CD4-positive, alpha-beta T cell treated with Interleukin-4 for 4 hours (primary cell): ENCODE measurements around the gene PIP5K1B.
A peak's percentile ranks its signal among the peaks of the same experiment; 100 is the strongest.

Experiments
- DNase-seq: peaks from one replicate; pipeline ENCODE4 v3.0.0-alpha.2; 2020

Gene PIP5K1B

GRCh38 chr9:68925175-68925574, 220.1 kb downstream of the PIP5K1B start:
- no peak for DNase-seq

DNA sequence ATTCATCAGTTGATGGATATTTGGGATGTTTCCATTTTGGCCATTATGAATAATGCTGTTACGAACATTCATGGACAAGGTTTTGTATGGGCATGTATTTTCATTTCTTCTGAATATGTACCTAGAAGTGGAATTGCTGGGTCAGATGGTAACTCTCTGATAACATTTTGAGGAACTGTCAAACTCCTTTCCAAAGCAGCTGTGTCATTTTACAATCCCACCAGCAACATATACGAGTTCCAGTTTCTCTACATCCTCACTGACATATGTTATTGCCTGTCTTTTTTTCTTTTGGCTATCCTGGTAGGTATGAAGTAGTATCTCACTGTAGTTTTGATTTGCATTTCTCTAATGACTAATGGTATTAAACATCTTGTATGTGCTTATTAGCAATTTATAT, 222.1 kb downstream of the PIP5K1B start:
- DNase-seq = no peak

DNA sequence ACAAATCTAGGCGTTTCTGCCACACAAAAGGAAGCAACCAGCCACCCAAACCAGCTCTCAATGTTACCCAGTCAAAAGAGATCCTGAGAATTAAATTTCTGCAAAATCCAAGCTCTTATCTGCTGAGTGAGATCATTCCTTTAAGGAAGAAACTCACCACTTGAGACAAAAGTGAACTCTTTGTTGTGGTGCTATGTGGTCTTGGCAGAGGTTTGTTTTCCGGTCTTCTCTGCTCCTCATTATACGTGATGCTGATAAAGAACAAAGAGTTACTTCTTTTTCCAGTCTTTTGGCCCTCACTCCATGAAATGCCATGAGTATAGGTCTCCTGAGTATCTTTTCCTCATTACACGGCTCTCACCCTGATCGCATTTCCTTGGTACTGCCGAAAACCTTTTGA, 226.8 kb downstream of the PIP5K1B start:
- no peak for DNase-seq

DNA sequence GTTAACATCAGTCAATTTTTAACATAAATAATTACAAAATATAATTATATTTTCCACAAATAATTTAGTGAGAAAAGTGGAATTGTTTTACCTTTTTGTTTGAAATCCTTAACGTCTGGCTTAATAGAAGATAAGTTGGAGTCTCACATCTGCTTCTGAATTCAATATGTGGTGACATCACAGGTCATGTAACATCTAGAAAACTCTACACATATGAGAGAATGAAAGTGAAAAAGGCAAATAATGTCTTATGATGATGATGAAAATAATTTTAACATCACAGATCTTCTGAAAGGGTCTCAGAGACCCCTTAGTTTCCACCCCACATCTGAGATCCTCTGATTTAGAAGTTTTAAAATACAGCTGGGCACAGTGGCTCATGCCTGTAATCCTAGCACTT, 227.4 kb downstream of the PIP5K1B start:
- no peak for DNase-seq

DNA sequence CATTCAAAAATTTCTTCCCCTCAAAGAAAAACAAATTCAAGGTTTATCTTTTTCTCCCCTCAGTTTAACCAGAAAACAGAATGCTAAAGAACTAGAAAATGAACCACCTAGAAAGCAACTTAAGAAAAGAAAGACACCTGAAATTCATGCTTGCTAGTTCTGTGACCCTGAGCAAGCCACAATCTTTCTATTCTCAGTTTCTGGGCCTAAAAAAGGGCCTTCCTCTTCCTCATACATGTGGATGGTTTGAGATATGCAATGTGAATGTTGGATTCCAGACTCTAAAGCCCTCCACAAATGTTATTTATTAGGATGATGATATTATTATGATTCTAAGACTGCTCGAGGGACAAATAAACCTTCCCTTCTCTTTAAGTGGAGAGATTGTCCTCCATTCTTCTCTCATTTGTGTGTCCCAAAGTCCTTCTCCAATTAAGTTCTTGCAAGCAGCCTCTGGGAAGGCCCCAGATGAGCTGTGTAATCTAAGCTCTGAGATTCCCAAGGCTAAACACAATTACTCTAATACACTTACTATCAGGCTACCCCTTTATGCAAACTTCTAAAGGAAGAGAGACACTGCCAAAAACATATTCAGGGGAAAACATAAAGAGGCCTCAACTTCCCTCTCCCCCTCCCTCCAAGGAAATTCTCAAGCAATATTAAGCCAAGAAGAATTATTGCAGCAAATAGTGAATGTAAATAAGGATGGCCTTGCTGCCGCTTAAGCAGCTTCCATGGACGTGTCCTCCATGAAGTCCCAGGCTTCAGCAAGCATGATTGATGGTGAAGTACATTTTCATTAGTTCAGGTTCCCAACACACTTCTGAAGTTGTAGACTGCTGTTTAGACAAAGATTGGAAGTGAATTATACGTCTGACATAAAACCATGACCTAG, 228.6 kb downstream of the PIP5K1B start:
- DNase-seq = no peak

- no peak for DNase-seq
These were observed 229.2 kb downstream of the PIP5K1B start for GRCh38 chr9:68934329-68934644.

- DNase-seq = no peak
These were observed 235.5 kb downstream of the PIP5K1B start for GRCh38 chr9:68940573-68940972.

DNA sequence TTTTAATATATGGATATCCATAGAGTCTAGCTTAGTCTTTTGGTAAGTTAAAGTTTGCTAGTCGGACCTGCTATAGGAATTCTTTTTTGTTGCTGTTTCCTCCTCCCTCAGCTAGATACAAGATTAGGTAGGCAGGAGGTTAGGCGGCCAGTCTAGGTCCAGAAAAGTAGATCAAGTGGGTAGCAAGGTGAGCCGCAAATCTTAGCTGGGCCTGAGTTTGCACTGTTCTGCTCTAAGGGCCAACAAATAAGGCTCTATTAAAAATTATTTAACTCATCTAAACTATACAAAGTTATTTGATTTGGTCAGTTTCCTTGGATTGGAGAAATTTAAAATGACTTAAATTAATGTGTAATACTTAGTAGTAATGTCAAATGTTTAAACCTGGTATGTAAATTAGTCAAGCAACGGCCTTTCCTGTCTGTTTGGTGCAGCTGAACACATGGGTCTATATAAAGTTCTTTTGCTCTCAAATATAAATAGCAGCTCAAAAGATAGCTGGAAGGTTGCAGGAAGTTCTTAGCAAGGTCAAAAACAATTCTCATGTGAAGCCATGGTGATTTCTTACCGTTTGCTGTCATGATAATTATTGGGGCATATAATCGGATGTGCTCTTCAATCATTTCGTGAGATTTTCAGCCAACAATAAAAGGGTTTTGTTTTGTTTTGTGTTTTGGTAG, 236.9 kb downstream of the PIP5K1B start:
- no peak for DNase-seq

DNA sequence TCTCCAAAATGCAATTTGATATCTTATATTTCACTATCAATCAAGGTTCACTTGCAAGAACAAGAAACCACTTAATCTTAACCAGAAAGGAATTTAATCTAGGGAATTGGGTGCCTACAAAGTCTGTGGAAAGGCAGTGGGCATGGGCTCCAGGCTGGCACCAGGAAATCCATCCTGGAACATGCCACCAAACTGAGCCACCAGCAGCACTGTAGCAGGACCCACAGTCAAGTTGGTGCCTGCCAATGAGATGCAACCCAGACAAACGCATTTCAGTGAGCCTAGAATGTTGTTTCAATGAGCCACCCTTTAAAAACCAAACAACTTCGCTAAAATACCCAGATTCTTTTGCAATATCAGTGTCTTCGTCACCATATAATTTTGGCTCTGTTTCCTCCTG, 237.8 kb downstream of the PIP5K1B start:
- no peak for DNase-seq

DNA sequence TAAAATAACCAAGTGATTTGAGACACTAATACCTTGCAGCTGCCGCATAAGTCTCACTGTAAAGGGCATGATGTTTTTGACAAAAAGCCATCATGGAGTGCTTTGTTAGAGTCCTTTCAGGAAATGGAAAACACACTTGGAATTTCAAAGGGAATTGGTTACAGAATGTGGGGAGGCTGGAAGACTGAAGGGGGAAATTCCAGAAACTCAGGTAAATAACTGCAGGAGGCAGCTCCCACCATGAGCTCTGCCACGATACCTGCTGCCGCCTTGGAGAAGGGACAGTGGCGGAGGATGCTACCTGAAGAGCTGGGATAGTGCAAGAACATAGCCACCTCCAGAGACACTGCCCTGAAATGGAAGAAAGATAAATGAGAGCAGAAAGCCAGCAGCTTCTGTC, 242.0 kb downstream of the PIP5K1B start:
- no peak for DNase-seq

GRCh38 chr9:68947842-68948569, 243.0 kb downstream of the PIP5K1B start:
- no peak for DNase-seq

GRCh38 chr9:68949271-68950000, 244.4 kb downstream of the PIP5K1B start:
- no peak for DNase-seq

DNA sequence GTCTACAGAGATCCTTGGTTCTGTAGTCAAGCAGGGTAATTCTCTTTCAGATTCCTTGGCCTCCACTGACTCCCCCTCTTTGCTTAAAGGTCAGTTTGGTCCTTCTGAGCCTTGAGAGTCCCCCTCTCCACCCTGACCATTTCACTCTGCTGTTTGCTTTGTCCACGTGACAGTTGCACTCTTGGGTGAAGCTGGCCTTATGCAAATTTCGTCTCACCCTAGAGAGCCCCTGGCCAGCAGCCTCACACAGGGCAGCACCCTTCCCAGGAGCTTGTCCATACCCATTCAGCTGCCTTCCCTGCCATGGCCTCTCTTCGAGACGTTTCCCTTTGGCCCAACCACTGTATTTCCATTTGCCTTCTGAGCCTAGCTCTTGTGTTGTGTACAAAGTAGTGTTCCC, 245.1 kb downstream of the PIP5K1B start:
- no peak for DNase-seq

DNA sequence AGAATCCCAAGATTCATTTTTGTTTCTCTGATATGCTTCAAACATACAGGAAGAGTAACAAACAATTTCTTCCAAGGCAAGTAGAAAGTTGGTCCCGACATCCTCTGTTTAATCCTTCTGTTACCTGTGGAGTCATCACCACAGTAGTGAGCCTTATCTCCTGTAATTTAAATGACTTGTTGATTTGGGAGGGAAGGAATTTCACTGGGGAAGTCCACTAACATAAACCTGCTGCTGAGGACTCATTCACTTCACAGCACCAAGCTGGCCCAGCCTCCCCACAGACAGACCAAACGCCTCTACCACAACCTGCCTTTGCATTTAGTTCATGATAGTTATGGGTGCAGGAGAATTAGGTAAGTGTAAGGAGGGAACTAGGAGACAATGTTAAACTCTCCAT, 245.6 kb downstream of the PIP5K1B start:
- no peak for DNase-seq

DNA sequence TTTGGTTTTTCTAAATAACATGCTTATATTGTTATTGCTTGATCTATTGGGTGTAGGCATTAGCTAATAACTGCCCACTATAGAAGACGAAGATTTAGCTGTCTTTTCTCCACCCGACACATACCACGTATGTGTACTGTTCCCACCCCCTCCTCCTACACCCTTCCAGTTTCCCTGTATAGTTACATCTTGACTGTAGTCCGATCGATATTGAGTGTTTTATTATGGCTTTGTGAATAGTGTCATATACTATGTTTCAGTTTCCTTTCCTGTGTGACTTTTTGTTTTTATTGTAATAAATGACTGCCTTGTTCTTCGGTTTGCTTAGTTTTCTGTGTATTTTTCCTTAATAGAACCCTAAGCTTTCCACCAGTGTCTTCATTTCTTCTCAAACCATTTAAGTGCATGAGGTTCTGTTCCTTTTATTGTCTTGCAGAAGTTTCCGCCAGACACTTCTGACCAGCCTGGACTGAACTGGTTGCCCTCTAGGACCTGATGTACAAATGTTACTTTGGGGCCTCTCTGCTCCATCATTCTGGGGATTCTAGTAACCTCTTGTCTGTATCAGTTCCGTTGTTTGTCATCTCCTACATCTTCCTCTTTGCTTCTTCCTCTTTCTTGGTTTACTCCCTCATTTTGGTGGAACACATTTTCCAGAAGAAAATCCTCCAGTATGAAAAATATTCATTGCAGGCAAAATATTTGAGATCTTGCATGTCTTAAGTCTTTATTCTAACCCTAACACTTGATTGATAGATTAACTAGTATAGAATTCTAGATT, 247.0 kb downstream of the PIP5K1B start:
- DNase-seq = peak; percentile 6

GRCh38 chr9:68953771-68954170, 248.7 kb downstream of the PIP5K1B start:
- no peak for DNase-seq

DNA sequence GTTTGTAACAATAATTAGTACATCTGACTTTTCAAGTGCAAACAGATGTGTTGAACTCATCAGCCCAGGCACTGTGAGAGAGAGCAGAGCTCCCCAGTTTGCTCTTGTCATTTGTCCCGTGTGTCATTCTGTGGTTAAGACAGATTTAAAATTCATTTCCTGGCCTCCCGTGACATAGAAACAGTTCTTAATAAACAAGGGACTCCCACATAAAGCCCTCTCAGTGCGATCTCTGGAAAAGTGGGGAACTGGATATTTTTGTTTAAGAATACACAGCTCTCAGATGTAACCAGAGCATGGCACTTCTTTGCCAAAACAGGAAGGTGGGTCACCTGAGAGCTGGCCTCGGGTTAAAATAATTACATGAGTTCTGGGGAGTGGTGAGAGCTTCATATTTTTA, 250.3 kb downstream of the PIP5K1B start:
- no peak for DNase-seq

DNA sequence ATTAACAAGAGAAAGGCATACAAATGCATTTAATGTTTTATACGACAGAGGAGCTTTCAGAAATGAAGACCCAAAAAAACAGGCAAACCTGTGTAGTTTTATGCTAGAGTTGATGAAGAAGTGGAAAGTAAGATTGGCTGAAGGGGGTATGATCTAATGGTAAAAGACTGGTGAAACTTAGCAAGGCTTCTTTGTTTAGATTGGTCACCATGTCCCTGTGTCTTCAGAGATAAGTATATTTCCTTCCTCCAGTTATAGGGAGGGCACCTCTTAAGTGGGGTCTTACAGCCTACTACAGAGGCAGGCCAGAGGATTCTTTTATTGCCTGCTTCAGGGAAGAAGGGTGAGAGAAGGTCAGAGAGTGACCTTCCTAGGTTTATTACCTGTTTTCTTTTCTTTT, 252.4 kb downstream of the PIP5K1B start:
- no peak for DNase-seq

GRCh38 chr9:68961587-68961986, 256.5 kb downstream of the PIP5K1B start:
- DNase-seq = no peak

DNA sequence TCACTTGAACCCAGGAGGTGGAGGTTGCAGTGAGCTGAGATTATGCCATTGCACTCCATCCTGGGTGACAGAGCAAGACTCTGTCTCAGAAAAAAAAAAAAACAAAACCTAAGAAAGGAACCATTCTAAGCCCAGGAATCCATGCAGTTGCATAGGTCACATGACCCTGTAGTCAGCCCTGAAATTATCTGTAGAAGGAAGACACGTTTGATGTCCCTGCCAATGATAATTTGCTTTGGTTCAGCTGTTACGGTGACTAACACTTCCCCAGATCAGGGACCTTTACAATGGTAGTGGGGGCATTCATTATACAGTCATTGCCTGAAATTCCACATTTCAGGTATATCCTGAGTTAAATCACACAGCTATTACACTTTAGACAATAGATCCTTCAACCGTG, 258.4 kb downstream of the PIP5K1B start:
- DNase-seq = no peak

DNA sequence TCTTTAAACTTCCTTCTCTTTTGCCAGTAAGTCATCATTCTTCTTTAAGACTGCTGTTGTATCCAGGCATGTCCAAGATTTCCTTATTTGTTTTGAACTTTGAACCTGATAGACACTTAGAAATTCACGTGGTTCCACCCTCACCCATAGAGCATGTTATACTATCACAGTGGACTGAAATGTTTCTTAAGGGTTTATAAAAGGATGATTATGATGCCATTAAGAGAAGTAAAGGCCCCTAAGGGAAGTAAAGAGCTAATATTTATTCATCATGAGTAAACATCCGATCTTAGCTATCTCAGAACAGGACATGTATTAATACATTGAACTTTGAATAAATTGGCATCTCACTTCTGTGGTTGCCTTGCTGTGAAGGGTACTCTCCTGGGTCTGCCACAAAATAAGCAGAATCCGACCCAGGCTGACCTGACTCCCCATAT, 259.1 kb downstream of the PIP5K1B start:
- no peak for DNase-seq

- no peak for DNase-seq
These were observed 259.7 kb downstream of the PIP5K1B start for GRCh38 chr9:68964765-68965164.
